PC-3 (cell line): ENCODE results near the gene CD226. TPM values are rescaled to one million over a fixed set of nuclear protein-coding genes. Genes with fewer than 3 reads are reported as not detected.
A peak's percentile ranks its signal among the peaks of the same experiment; 100 is the strongest.

Experiments
- ATAC-seq: fragments of 200-7000 bp; cut with Tn5 transposase; 2 replicates; pipeline ENCODE4 v1.9.1; 2020; ENCODE audit warnings: mild to moderate bottlenecking, moderate library complexity
- BruUV-seq: library from RNA; stranded (reverse); fragments of 400-500 nt; replicated peaks from 2 replicates; lab custom pipeline; 2021; lab: Mats Ljungman, UMichigan
- CTCF ChIA-PET: fragments of 300-600 bp; sonication (Branson Sonifier 250); formaldehyde crosslinking; loops from one replicate; lab custom pipeline; 2022; ENCODE audit warnings: antibody characterized with exemption; lab: Charles Lee
- POLR2A ChIA-PET: fragments of 300-600 bp; sonication (Branson Sonifier 250); formaldehyde crosslinking; loops from one replicate; lab custom pipeline; 2022; ENCODE audit warnings: antibody characterized with exemption; ENCODE audit not compliant: unreplicated experiment; lab: Charles Lee
- DNase-seq: peaks from one replicate; pipeline ENCODE4 v3.0.0-alpha.2; 2015
- H2AFZ ChIP-seq: fragments of 300-600 bp; sonication (generic); 2 replicates; pipeline ENCODE4 v1.6.0; 2016; ENCODE audit warnings: antibody characterized with exemption, low read length
- H3F3A ChIP-seq: fragments of 300-600 bp; sonication (generic); one replicate; pipeline ENCODE4 v1.6.0; 2017; ENCODE audit warnings: antibody characterized with exemption, low read length, control low read depth, mild to moderate bottlenecking; ENCODE audit not compliant: unreplicated experiment
- H3K27ac ChIP-seq: fragments of 300-600 bp; sonication (generic); 2 replicates; pipeline ENCODE4 v1.5.1; 2016; ENCODE audit warnings: mild to moderate bottlenecking, low read length
- H3K27me3 ChIP-seq: fragments of 300-600 bp; sonication (generic); 2 replicates; pipeline ENCODE4 v1.6.1; 2016; ENCODE audit warnings: low read length, mixed read lengths
- H3K36me3 ChIP-seq: fragments of 300-600 bp; sonication (generic); 2 replicates; pipeline ENCODE4 v1.6.1; 2016; ENCODE audit warnings: low read depth, mixed run types, low read length, mixed read lengths
- H3K4me1 ChIP-seq: fragments of 300-600 bp; sonication (generic); 2 replicates; pipeline ENCODE4 v1.5.1; 2016; ENCODE audit warnings: low read length; ENCODE audit not compliant: insufficient read depth
- H3K4me2 ChIP-seq: fragments of 300-600 bp; sonication (generic); 2 replicates; pipeline ENCODE4 v1.6.0; 2016; ENCODE audit warnings: low read length
- H3K4me3 ChIP-seq: fragments of 300-600 bp; sonication (generic); 2 replicates; pipeline ENCODE4 v1.5.1; 2016; ENCODE audit warnings: mild to moderate bottlenecking, low read length, mixed read lengths
- H3K79me2 ChIP-seq: fragments of 300-600 bp; sonication (generic); 2 replicates; pipeline ENCODE4 v1.6.1; 2017; ENCODE audit warnings: low read length, mixed read lengths
- H3K9ac ChIP-seq: fragments of 300-600 bp; sonication (generic); 2 replicates; pipeline ENCODE4 v1.6.0; 2016; ENCODE audit warnings: mild to moderate bottlenecking, low read length
- H3K9me2 ChIP-seq: fragments of 300-600 bp; sonication (generic); replicated peaks from 2 replicates; pipeline ENCODE4 v1.6.1; 2016; ENCODE audit warnings: mixed run types, low read length, mixed read lengths
- H3K9me3 ChIP-seq: fragments of 300-600 bp; sonication (generic); 2 replicates; pipeline ENCODE4 v1.6.1; 2016; ENCODE audit warnings: low read length, mixed read lengths
- H4K20me1 ChIP-seq: fragments of 300-600 bp; sonication (generic); 2 replicates; pipeline ENCODE4 v1.6.1; 2016; ENCODE audit warnings: low read length, mixed read lengths
- EZH2 ChIP-seq: fragments of 300-600 bp; sonication (generic); IDR thresholded peaks from one replicate; pipeline ENCODE4 v1.6.1; 2017; ENCODE audit warnings: antibody characterized with exemption, mild to moderate bottlenecking, low read length; ENCODE audit not compliant: unreplicated experiment
- EZH2phosphoT487 ChIP-seq: fragments of 300-600 bp; sonication (generic); IDR thresholded peaks from 2 replicates; pipeline ENCODE4 v1.6.1; 2018; ENCODE audit warnings: mild to moderate bottlenecking, antibody characterized with exemption, low read length, borderline replicate concordance
- intact Hi-C: fragments of 100-400 bp; cut with micrococcal nuclease; formaldehyde crosslinking; loops from 2 replicates; pipeline ENCODE4 v1.9.0; 2023
- total RNA-seq: library from RNA; depleted of rRNA; stranded (reverse); fragments of >200 nt; gene quantifications from 2 replicates; pipeline ENCODE4 v1.2.3, GENCODE V29; 2014
- TF ChIP-seq, protein P1 (sequence below): fragments of 300-600 bp; sonication (generic); conservative IDR thresholded peaks from 2 replicates; pipeline ENCODE4 v1.5.1; 2017; ENCODE audit warnings: antibody characterized with exemption, low read depth, mild to moderate bottlenecking, low read length

Gene CD226
- total RNA-seq, 1 experiment from 2014 or later: 0.26 TPM

DNA sequence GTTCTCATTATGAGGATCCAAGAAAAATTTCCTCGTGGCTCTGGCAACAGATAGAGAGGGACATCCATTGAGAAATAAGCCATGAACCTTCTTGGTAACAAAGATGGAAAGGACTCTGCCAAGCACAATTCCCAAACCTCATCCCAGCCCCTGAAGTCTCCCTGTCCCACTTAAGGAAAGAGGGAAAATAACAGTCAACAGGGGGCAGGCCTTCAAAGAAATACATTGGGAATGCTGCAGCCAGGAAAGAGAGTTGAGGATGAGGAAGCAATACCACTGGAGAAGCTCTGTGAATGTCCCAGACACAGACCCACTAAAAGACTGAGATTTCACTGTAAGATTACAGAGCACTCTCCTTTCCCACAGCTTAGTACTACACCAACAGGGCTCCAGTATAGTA, 93.2 kb downstream of the CD226 start:
- H3K9me2 ChIP-seq: no peaks in the 10 kb centered on the region
- H3K9ac ChIP-seq: no peak overlapping the region
- H3K9me3 ChIP-seq: no peaks in the 10 kb centered on the region
- no peaks in the 10 kb centered on the region for H3K79me2 ChIP-seq
- no peak overlapping the region for H3K4me2 ChIP-seq
- H4K20me1 ChIP-seq: no peaks in the 10 kb centered on the region
- no peaks in the 10 kb centered on the region for H3K36me3 ChIP-seq
- no peak overlapping the region for H3K4me3 ChIP-seq
- ChIA-PET POLR2A (no interaction called here), CTCF (no interaction called here)
- H3K27me3 ChIP-seq: no peaks in the 10 kb centered on the region
- intact Hi-C loops: no loop called here
- TF ChIP-seq EZH2: no peak
- TF ChIP-seq, protein P1, sequence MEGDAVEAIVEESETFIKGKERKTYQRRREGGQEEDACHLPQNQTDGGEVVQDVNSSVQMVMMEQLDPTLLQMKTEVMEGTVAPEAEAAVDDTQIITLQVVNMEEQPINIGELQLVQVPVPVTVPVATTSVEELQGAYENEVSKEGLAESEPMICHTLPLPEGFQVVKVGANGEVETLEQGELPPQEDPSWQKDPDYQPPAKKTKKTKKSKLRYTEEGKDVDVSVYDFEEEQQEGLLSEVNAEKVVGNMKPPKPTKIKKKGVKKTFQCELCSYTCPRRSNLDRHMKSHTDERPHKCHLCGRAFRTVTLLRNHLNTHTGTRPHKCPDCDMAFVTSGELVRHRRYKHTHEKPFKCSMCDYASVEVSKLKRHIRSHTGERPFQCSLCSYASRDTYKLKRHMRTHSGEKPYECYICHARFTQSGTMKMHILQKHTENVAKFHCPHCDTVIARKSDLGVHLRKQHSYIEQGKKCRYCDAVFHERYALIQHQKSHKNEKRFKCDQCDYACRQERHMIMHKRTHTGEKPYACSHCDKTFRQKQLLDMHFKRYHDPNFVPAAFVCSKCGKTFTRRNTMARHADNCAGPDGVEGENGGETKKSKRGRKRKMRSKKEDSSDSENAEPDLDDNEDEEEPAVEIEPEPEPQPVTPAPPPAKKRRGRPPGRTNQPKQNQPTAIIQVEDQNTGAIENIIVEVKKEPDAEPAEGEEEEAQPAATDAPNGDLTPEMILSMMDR: no peak
- no peak for TF ChIP-seq EZH2phosphoT487
- ATAC-seq: no peak
- DNase-seq: no peak
- no peaks in the 10 kb centered on the region for H3K4me1 ChIP-seq
- BruUV-seq: no TSS peak
- H2AFZ ChIP-seq: no peak overlapping the region
- H3F3A ChIP-seq: no peaks in the 10 kb centered on the region
- no peak overlapping the region for H3K27ac ChIP-seq

DNA sequence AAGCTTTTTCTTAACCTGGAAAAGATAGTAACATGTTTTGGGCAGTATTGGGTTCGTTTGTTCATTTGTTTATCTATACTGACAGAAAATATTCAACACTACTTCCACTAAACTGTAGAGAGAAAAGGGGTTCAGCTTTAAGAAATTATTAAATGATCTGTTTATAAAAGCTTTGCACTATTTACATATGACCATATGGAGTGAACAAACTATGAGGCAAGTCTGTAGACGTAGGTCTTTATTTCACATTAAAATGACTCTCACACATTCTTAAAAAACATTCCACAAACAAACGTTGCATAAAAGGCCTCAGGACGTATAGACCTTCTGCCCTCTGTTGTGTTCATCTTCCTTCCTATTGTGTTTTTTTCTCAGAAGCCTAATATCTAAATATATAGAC, 94.6 kb downstream of the CD226 start:
- intact Hi-C loops: no loop called here
- Histone ChIP-seq H3F3A (no peaks in the 10 kb centered on the region), H3K79me2 (no peaks in the 10 kb centered on the region), H3K4me3 (no peak overlapping the region), H3K9me3 (no peaks in the 10 kb centered on the region), H3K27ac (no peak overlapping the region), H2AFZ (no peak overlapping the region), H3K4me2 (no peak overlapping the region), H3K9ac (no peak overlapping the region), H3K9me2 (no peaks in the 10 kb centered on the region), H3K4me1 (no peaks in the 10 kb centered on the region), H3K36me3 (no peaks in the 10 kb centered on the region), H3K27me3 (no peaks in the 10 kb centered on the region), H4K20me1 (no peaks in the 10 kb centered on the region)
- CTCF ChIA-PET: no interaction called here
- POLR2A ChIA-PET: no interaction called here
- TF ChIP-seq, protein P1: no peak
- TF ChIP-seq EZH2phosphoT487 (no peak), EZH2 (no peak)
- no TSS peak for BruUV-seq
- no peak for DNase-seq
- no peak for ATAC-seq

DNA sequence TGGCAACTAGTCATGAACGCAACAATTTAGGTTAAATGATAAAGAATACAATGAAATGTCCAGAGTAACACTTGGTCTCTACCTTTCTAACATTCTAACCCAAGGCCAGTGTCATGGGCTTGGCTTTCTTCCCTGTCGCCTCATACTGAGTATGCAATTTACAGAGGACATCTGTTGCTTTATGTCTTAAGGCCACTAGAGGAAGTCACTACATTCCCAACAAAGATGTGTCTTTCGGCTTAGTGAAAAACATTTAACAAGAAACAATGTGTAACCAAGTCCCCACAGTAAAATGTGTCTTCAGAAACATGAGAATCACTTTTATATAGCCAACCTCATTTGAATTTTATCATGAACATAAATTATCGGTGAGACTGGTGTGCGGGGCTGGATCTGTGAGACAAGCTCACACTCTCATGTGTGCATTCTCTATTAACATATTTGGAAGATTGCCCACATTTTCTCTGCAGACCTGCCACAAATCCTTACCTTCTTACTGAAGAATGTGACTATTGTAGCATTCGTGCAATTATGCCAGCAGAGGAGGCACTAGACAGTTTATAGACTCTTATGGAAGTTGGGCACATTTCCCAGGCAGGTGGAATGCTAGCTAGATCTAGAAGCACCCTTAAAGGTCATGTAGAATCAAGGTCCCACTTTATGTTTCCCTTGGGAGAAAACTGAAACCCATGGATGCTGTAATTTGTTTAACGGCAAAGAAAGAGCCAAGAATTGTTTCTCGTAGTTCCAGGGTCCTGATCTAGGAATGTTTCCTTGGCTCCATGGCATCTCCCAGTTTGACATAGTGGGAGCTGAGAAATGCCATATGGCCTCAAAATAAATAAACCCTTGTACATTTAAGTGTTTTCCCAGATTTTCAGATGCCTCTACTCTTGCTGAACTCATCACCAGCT, 101.8 kb downstream of the CD226 start:
- no peak for TF ChIP-seq EZH2
- TF ChIP-seq, protein P1: peak; percentile 29; the same call in 1 of the 2 replicates
- Histone ChIP-seq H3K9ac (no peak overlapping the region), H4K20me1 (no peaks in the 10 kb centered on the region), H3K4me2 (no peak overlapping the region), H3K4me3 (no peak overlapping the region), H2AFZ (no peak overlapping the region), H3K27ac (no peak overlapping the region), H3F3A (no peaks in the 10 kb centered on the region), H3K4me1 (no peaks in the 10 kb centered on the region), H3K79me2 (no peaks in the 10 kb centered on the region), H3K9me2 (no peaks in the 10 kb centered on the region), H3K27me3 (no peaks in the 10 kb centered on the region), H3K36me3 (no peaks in the 10 kb centered on the region), H3K9me3 (no peaks in the 10 kb centered on the region)
- ChIA-PET POLR2A (no interaction called here), CTCF (interaction anchor here (0.6 kb wide), 2 partner anchors 15 to 22 kb away, joined by 3 read pairs; no protein-coding TSS in a partner anchor)
- intact Hi-C loops: no loop called here
- DNase-seq (no peak), ATAC-seq (no peak; the same call in 1 of the 2 replicates)
- no TSS peak for BruUV-seq
